Lower leg skin (tissue), 4 donors: Measurements from ENCODE around the gene CYBC1. TPM values are rescaled to one million over a fixed set of nuclear protein-coding genes. Genes with fewer than 3 reads are reported as not detected.

Source experiments
- DNase-seq, 2 donors: peaks; one replicate each; pipeline ENCODE4 v3.0.0-alpha.2; 2019; ENCODE audit warnings: low spot score in 2 of 2
- H3K4me3 ChIP-seq: fragments of 200-600 bp; sonication (generic); 2 replicates; pipeline ENCODE4 v1.5.1; 2017; ENCODE audit warnings: mild to moderate bottlenecking, low read depth; ENCODE audit not compliant: poor library complexity, severe bottlenecking
- CTCF ChIP-seq, 3 donors: fragments of 450-650 bp; IDR thresholded peaks; one replicate each; pipeline ENCODE4 v1.5.1; 2016; ENCODE audit warnings: antibody characterized with exemption in 3 of 3, mild to moderate bottlenecking in 3 of 3, moderate library complexity in 2 of 3
- POLR2A ChIP-seq, 2 donors: fragments of 450-650 bp; IDR thresholded peaks; one replicate each; pipeline ENCODE4 v1.6.1; 2016 to 2017; ENCODE audit warnings: antibody characterized with exemption in 2 of 2, mild to moderate bottlenecking in 1 of 2, moderate library complexity in 1 of 2
- WGBS, 2 donors: methylation state at CpG; one replicate each; pipeline ENCODE4 v1.1.5; 2018; 5-methylcytosine and 5-hydroxymethylcytosine counted together
- intact Hi-C: fragments of 100-400 bp; cut with DNase I; formaldehyde crosslinking; loops from one replicate; pipeline ENCODE4 v1.15.0; 2023; ENCODE audit warnings: low total_unique reads
- total RNA-seq, 4 donors: library from RNA; depleted of rRNA; stranded (reverse); fragments of >200 nt; gene quantifications; one replicate each; pipeline ENCODE4 v1.1.0, GENCODE V29; 2016

Gene CYBC1
- total RNA-seq, 4 donors from 2014 or later = 32.4 to 48.8 (median 43.5) TPM

GRCh38 chr17:82444941-82445521, 5.5 kb downstream of the CYBC1 start:
- H3K4me3 ChIP-seq = no peak overlapping the region
- intact Hi-C loops = no loop called here
- peak in 1 of 2 donors; percentile 92 for DNase-seq
- TF ChIP-seq CTCF (IDR thresholded peaks at IDR 0.05) = no peak
- no peak for TF ChIP-seq POLR2A (IDR thresholded peaks at IDR 0.05)
- WGBS, 2 donors = 40 to 53% methylated on average over 12 to 14 of the region's 19 CpGs

- no peak overlapping the region for H3K4me3 ChIP-seq
- WGBS, 2 donors = 86 to 88% methylated on average over 26 to 29 of the region's 35 CpGs
- no peak for TF ChIP-seq POLR2A (IDR thresholded peaks at IDR 0.05)
- TF ChIP-seq CTCF (IDR thresholded peaks at IDR 0.05) = no peak
- no peak for DNase-seq
- intact Hi-C loops = no loop called here
Measured at GRCh38 chr17:82444284-82444893, 6.2 kb downstream of the CYBC1 start.

GRCh38 chr17:82443465-82444283, 6.9 kb downstream of the CYBC1 start:
- intact Hi-C loops = no loop called here
- 73 to 76% methylated on average over 18 to 20 of the region's 40 CpGs for WGBS, 2 donors
- no peak for DNase-seq
- no peak overlapping the region for H3K4me3 ChIP-seq
- TF ChIP-seq CTCF (IDR thresholded peaks at IDR 0.05) = no peak
- TF ChIP-seq POLR2A (IDR thresholded peaks at IDR 0.05) = no peak

GRCh38 chr17:82442643-82443464, 7.7 kb downstream of the CYBC1 start:
- H3K4me3 ChIP-seq = no peak overlapping the region
- TF ChIP-seq POLR2A (IDR thresholded peaks at IDR 0.05) = no peak
- TF ChIP-seq CTCF (IDR thresholded peaks at IDR 0.05) = no peak
- DNase-seq = no peak
- WGBS, 2 donors = 88 to 91% methylated on average over 25 to 27 of the region's 28 CpGs
- intact Hi-C loops = no loop called here

- no peak for TF ChIP-seq POLR2A (IDR thresholded peaks at IDR 0.05)
- TF ChIP-seq CTCF (IDR thresholded peaks at IDR 0.05) = no peak
- 86 to 89% methylated on average over 22 of the region's 27 CpGs for WGBS, 2 donors
- no peak for DNase-seq
- H3K4me3 ChIP-seq = no peak overlapping the region
- intact Hi-C loops = no loop called here
Measured at GRCh38 chr17:82441691-82442487, 8.7 kb downstream of the CYBC1 start.
